GM12891 (cell line): ENCODE results near the gene CTXND1.

Experiments
- DNase-seq: peaks from one replicate; pipeline ENCODE4 v3.0.0; 2011; ENCODE audit warnings: low spot score; ENCODE audit not compliant: insufficient read length
- FAIRE-seq: peaks from 2 replicates; lab custom pipeline; 2011; peaks lifted over from hg19 to GRCh38; lab: Jason Lieb, UNC
- PAX5 ChIP-seq: IDR thresholded peaks from 2 replicates; pipeline ENCODE4 v1.6.1; 2011; ENCODE audit warnings: low read length, moderate library complexity, mild to moderate bottlenecking; ENCODE audit not compliant: insufficient read depth, severe bottlenecking
- POLR2A ChIP-seq: IDR thresholded peaks from 2 replicates; pipeline ENCODE4 v1.6.1; 2011; ENCODE audit warnings: low read depth, low read length, control low read depth
- POLR2AphosphoS5 ChIP-seq: IDR thresholded peaks from 2 replicates; pipeline ENCODE4 v1.6.1; 2011; ENCODE audit warnings: low read depth, low read length, control low read depth
- POU2F2 ChIP-seq: IDR thresholded peaks from 2 replicates; pipeline ENCODE4 v1.6.1; 2011; ENCODE audit warnings: low read depth, mild to moderate bottlenecking, control low read depth, low read length, moderate library complexity
- SPI1 ChIP-seq: IDR thresholded peaks from 2 replicates; pipeline ENCODE4 v1.6.1; 2011; ENCODE audit warnings: low read depth, low read length, control low read depth
- TAF1 ChIP-seq: IDR thresholded peaks from 2 replicates; pipeline ENCODE4 v1.6.1; 2011; ENCODE audit warnings: low read depth, low read length, control low read depth

Gene CTXND1

GRCh38 chr15:80260551-80260950 is 8.5 kb upstream of the CTXND1 start:
- TF ChIP-seq POU2F2 (no peak), PAX5 (no peak), POLR2AphosphoS5 (no peak), SPI1 (no peak), TAF1 (no peak), POLR2A (no peak)
- no peak for FAIRE-seq
- no peak for DNase-seq

- DNase-seq = no peak
- TF ChIP-seq POU2F2 = no peak
- TF ChIP-seq POLR2A = no peak
- TF ChIP-seq PAX5 = no peak
- TF ChIP-seq TAF1 = no peak
- no peak for TF ChIP-seq SPI1
- TF ChIP-seq POLR2AphosphoS5 = no peak
- no peak for FAIRE-seq
Measured at GRCh38 chr15:80259942-80260510, 8.0 kb upstream of the CTXND1 start.

GRCh38 chr15:80251428-80252120 is 439 bp downstream of the CTXND1 start:
- TF ChIP-seq TAF1 (no peak), POLR2A (no peak), PAX5 (no peak)
- FAIRE-seq (no peak), DNase-seq (no peak)

GRCh38 chr15:80250614-80251427 is 1.2 kb downstream of the CTXND1 start:
- DNase-seq (no peak), FAIRE-seq (no peak)
- TF ChIP-seq POU2F2 (no peak), PAX5 (no peak), TAF1 (no peak), POLR2A (no peak), SPI1 (no peak), POLR2AphosphoS5 (no peak)

GRCh38 chr15:80249973-80250372 is 2.0 kb downstream of the CTXND1 start:
- DNase-seq = no peak
- no peak for FAIRE-seq
- no peak for TF ChIP-seq SPI1

- TF ChIP-seq TAF1 (no peak), PAX5 (no peak), SPI1 (no peak), POLR2A (no peak), POLR2AphosphoS5 (no peak), POU2F2 (no peak)
- FAIRE-seq (no peak), DNase-seq (no peak)
Measured at GRCh38 chr15:80247320-80247719, 4.7 kb downstream of the CTXND1 start.

GRCh38 chr15:80246425-80246894 is 5.6 kb downstream of the CTXND1 start:
- no peak for TF ChIP-seq SPI1
- no peak for TF ChIP-seq POLR2AphosphoS5
- no peak for TF ChIP-seq POLR2A
- no peak for TF ChIP-seq POU2F2
- no peak for TF ChIP-seq PAX5
- no peak for TF ChIP-seq TAF1
- FAIRE-seq (no peak), DNase-seq (no peak)

- DNase-seq (no peak), FAIRE-seq (no peak)
- TF ChIP-seq POLR2A (no peak), POLR2AphosphoS5 (no peak), TAF1 (no peak), SPI1 (no peak), POU2F2 (no peak), PAX5 (no peak)
Measured at GRCh38 chr15:80242802-80243201, 9.2 kb downstream of the CTXND1 start.

GRCh38 chr15:80242132-80242769 is 9.8 kb downstream of the CTXND1 start:
- TF ChIP-seq PAX5 (no peak), TAF1 (no peak), POLR2AphosphoS5 (no peak), SPI1 (no peak), POU2F2 (no peak), POLR2A (no peak)
- DNase-seq = no peak
- FAIRE-seq = no peak

- TF ChIP-seq SPI1 (no peak), PAX5 (no peak)
- no peak for DNase-seq
- FAIRE-seq = no peak
Measured at GRCh38 chr15:80241508-80241907, 10.5 kb downstream of the CTXND1 start.
